ENCODE data around the gene DHX16. TPM values are rescaled to one million over a fixed set of nuclear protein-coding genes. Genes with fewer than 3 reads are reported as not detected.
A peak's percentile ranks its signal among the peaks of the same experiment; 100 is the strongest.
"Not testable (repeated sequence)": the region's sequence is repeated elsewhere in the genome, so short reads cannot be mapped to it uniquely, and the experiment has no call there.

DHX16 gene
- total RNA-seq, 2 experiments from 2014 or later = 15.9 to 16.1 TPM

DNA sequence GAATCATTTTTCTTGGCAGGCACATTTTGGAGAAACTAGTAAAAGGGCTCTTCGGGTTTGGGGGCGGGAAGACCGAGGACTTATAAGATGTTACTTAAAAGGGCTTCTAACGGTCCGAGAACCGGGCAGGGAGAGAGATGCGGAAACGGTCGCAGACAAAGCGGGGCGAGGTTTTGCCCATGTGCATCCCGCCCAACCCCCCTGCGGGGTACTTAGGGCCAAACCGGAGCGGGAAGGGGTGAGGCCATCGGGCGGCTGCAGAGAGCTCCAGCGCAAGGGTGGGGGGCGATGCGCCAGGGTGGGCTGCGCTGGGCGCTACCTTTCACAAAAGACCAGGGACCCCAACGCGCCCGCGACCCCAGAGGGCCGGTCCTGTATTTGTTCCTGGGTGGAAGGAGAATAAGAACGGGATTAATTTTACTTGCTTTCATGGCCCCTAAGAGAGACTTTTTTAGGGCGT, 48.0 kb upstream of the DHX16 start:
- Histone ChIP-seq H3K9me3 (ENCODE audit: control insufficient read depth in 1 of 2, insufficient read depth in 1 of 2, low read length in 2 of 2) (no peaks in the 10 kb centered on the region), H3K36me3 (ENCODE audit: insufficient read depth, low read length) (peaks cover 35% of the 10 kb centered on the region), H3K4me1 (ENCODE audit: insufficient read depth, low read length) (peaks cover 73% of the 10 kb centered on the region), H3K27ac (ENCODE audit: low read depth in 1 of 2, low read length in 2 of 2) (peak overlapping the region; percentile 82 to 85), H3K27me3 (ENCODE audit: control insufficient read depth in 1 of 2, insufficient read depth in 2 of 2, low read length in 2 of 2) (no peaks in the 10 kb centered on the region), H3K4me3 (ENCODE audit: low read length) (peak overlapping the region; percentile 73)
- peak overlapping the region; percentile 95 for H3K27ac Mint-ChIP-seq
- TF ChIP-seq, protein P1, sequence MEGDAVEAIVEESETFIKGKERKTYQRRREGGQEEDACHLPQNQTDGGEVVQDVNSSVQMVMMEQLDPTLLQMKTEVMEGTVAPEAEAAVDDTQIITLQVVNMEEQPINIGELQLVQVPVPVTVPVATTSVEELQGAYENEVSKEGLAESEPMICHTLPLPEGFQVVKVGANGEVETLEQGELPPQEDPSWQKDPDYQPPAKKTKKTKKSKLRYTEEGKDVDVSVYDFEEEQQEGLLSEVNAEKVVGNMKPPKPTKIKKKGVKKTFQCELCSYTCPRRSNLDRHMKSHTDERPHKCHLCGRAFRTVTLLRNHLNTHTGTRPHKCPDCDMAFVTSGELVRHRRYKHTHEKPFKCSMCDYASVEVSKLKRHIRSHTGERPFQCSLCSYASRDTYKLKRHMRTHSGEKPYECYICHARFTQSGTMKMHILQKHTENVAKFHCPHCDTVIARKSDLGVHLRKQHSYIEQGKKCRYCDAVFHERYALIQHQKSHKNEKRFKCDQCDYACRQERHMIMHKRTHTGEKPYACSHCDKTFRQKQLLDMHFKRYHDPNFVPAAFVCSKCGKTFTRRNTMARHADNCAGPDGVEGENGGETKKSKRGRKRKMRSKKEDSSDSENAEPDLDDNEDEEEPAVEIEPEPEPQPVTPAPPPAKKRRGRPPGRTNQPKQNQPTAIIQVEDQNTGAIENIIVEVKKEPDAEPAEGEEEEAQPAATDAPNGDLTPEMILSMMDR (IDR thresholded peaks at IDR 0.05) = no peak
- intact Hi-C loops (cut with DNase I, micrococcal nuclease) = loop anchor here (1.0 to 5.0 kb wide), 4 partner anchors 38 to 178 kb away; partner anchors contain the start of genes MRPS18B (in 2 of the 2), PPP1R10 (in 2 of the 2) and ABCF1 (in 1 of the 2)
- DNase-seq = peak; percentile 30 to 74 (median 48)
- peaks cover 74% of the 10 kb centered on the region for H3K4me1 Mint-ChIP-seq (ENCODE audit: low read depth)
- H3K27me3 Mint-ChIP-seq = no peaks in the 10 kb centered on the region
- no peaks in the 10 kb centered on the region for H3K9me3 Mint-ChIP-seq
- H3K4me3 Mint-ChIP-seq = peak overlapping the region; percentile 99
- H3K36me3 Mint-ChIP-seq (ENCODE audit: low read depth) = peaks cover 67% of the 10 kb centered on the region
- POLR2A ChIA-PET = interaction anchor here (0.7 to 11.0 kb wide), 16 partner anchors 10 to 507 kb away, joined by 3 to 381 read pairs (median 8); partner anchors contain the start of genes ABCF1, DHX16, GTF2H4 and MRPS18B
- no peak for ATAC-seq (ENCODE audit: poor library complexity)
- CTCF ChIA-PET = interaction anchor here (1.7 to 20.2 kb wide), 3 partner anchors 11 to 108 kb away, joined by 6 to 526 read pairs (median 70); partner anchors contain the start of gene DHX16

DNA sequence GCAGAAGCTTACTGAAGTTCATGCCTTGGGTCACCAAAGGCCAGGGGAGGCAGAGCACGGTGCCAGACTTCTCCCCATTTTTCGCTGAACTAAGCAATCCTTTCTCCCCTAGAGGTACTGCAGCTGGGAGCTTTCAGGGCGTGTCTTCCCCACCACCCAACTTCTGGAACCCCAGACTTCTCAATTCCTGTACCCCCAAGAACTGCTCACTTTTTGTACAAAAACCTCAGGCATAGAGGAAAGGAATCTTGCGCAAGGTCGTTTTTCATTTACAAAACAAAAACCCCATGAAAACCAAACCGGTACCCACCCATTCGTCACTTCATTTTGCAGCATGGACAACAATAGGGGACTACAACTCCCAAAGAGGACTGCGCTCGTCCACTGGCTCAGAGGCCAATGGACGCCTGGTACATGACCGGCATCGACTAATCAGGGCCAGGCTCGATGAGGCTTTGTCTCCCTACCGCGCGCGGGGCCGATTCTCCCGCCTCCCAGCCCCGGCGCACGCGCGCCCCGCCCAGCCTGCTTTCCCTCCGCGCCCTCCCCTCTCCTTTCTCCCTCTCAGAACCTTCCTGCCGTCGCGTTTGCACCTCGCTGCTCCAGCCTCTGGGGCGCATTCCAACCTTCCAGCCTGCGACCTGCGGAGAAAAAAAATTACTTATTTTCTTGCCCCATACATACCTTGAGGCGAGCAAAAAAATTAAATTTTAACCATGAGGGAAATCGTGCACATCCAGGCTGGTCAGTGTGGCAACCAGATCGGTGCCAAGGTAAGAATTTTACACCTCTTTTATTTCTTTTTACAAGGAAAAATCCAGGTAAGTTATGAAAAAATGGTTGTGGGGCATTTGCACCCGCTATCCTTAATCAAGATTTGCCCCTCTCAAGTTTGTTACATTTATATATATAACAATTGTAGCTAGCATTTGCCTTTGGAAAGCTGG, 47.3 kb upstream of the DHX16 start, which contains the start of gene TUBB:
Gene TUBB, plus strand, starts transcription at position 562 of the 947 bp plus-strand sequence. Its CDS starts 155 bp downstream, at position 717.
- CTCF ChIA-PET = interaction anchor here (1.7 to 20.2 kb wide), 3 partner anchors 12 to 107 kb away, joined by 6 to 526 read pairs (median 70); partner anchors contain the start of gene DHX16
- intact Hi-C loops (cut with DNase I, micrococcal nuclease) = loop anchor here (5.0 kb wide), 3 partner anchors 148 to 178 kb away; partner anchors contain the start of genes ABCF1 (in 1 of the 2), GNL1 (in 1 of the 2) and PRR3 (in 1 of the 2)
- POLR2A ChIA-PET = interaction anchor here (1.2 to 11.0 kb wide), 11 partner anchors 16 to 506 kb away, joined by 3 to 381 read pairs (median 17); partner anchors contain the start of genes ABCF1, DHX16, MRPS18B and PPP1R10
- Mint-ChIP-seq H3K4me3 (peak within 1 kb of the TSS; percentile 99), H3K27me3 (no peaks in the 10 kb centered on the region), H3K9me3 (no peaks in the 10 kb centered on the region), H3K36me3 (ENCODE audit: low read depth) (peaks cover 68% of the 10 kb centered on the region), H3K27ac (peak within 1 kb of the TSS; percentile 95), H3K4me1 (ENCODE audit: low read depth) (peaks cover 71% of the 10 kb centered on the region)
- Histone ChIP-seq H3K4me3 (ENCODE audit: low read length) (peak within 1 kb of the TSS; percentile 73), H3K4me1 (ENCODE audit: insufficient read depth, low read length) (peaks cover 67% of the 10 kb centered on the region), H3K9me3 (ENCODE audit: control insufficient read depth in 1 of 2, insufficient read depth in 1 of 2, low read length in 2 of 2) (no peaks in the 10 kb centered on the region), H3K27ac (ENCODE audit: low read depth in 1 of 2, low read length in 2 of 2) (peak within 1 kb of the TSS; percentile 82 to 85), H3K36me3 (ENCODE audit: insufficient read depth, low read length) (peaks cover 29% of the 10 kb centered on the region), H3K27me3 (ENCODE audit: control insufficient read depth in 1 of 2, insufficient read depth in 2 of 2, low read length in 2 of 2) (no peaks in the 10 kb centered on the region)
- ATAC-seq (ENCODE audit: poor library complexity) (peak; percentile 63), DNase-seq (peak; percentile 88 to 98 (median 94))
- TF ChIP-seq, protein P1 (IDR thresholded peaks at IDR 0.05) = no peak

DNA sequence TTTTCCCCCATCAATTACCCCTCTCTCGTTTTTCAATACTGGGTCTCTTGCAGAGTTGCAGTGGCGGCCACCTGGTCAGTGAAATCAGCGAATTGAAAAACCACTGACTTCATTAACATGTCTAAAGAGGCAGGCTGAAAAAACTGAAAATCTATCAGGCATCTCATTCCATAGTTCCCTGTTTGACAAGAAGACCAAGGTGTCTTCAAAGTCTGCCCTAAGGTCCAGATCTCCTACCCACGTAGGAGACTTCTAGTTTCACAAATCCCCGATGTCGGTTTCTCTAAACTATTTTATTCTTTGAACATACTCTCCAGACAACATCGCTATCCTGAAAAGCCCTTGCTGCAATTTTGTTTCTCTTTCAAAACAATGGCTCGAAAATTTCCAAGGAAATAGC, 46.5 kb upstream of the DHX16 start:
- Mint-ChIP-seq H3K9me3 (no peaks in the 10 kb centered on the region), H3K4me3 (peak overlapping the region; percentile 99), H3K4me1 (ENCODE audit: low read depth) (peaks cover 64% of the 10 kb centered on the region), H3K27me3 (no peaks in the 10 kb centered on the region), H3K36me3 (ENCODE audit: low read depth) (peaks cover 68% of the 10 kb centered on the region), H3K27ac (peak overlapping the region; percentile 95)
- Histone ChIP-seq H3K4me3 (ENCODE audit: low read length) (peak overlapping the region; percentile 73), H3K9me3 (ENCODE audit: control insufficient read depth in 1 of 2, insufficient read depth in 1 of 2, low read length in 2 of 2) (no peaks in the 10 kb centered on the region), H3K27ac (ENCODE audit: low read depth in 1 of 2, low read length in 2 of 2) (peak overlapping the region; percentile 53 to 82), H3K36me3 (ENCODE audit: insufficient read depth, low read length) (peaks cover 25% of the 10 kb centered on the region), H3K27me3 (ENCODE audit: control insufficient read depth in 1 of 2, insufficient read depth in 2 of 2, low read length in 2 of 2) (no peaks in the 10 kb centered on the region), H3K4me1 (ENCODE audit: insufficient read depth, low read length) (peaks cover 62% of the 10 kb centered on the region)
- ChIA-PET CTCF (interaction anchor here (6.6 to 20.2 kb wide), 2 partner anchors 12 to 41 kb away, joined by 70 to 526 read pairs; partner anchors contain the start of gene DHX16), POLR2A (interaction anchor here (1.2 to 11.0 kb wide), 4 partner anchors 28 to 105 kb away, joined by 3 to 381 read pairs (median 37); partner anchors contain the start of gene DHX16)
- DNase-seq (peak in 1 of 14 experiments; percentile 2), ATAC-seq (ENCODE audit: poor library complexity) (no peak)
- intact Hi-C loops (cut with DNase I, micrococcal nuclease) = loop anchor here in 1 of 2 experiments (5.0 kb wide), 1 partner anchor 162 kb away; the partner anchor contains the start of genes GNL1 and PRR3
- TF ChIP-seq, protein P1 (IDR thresholded peaks at IDR 0.05) = no peak

DNA sequence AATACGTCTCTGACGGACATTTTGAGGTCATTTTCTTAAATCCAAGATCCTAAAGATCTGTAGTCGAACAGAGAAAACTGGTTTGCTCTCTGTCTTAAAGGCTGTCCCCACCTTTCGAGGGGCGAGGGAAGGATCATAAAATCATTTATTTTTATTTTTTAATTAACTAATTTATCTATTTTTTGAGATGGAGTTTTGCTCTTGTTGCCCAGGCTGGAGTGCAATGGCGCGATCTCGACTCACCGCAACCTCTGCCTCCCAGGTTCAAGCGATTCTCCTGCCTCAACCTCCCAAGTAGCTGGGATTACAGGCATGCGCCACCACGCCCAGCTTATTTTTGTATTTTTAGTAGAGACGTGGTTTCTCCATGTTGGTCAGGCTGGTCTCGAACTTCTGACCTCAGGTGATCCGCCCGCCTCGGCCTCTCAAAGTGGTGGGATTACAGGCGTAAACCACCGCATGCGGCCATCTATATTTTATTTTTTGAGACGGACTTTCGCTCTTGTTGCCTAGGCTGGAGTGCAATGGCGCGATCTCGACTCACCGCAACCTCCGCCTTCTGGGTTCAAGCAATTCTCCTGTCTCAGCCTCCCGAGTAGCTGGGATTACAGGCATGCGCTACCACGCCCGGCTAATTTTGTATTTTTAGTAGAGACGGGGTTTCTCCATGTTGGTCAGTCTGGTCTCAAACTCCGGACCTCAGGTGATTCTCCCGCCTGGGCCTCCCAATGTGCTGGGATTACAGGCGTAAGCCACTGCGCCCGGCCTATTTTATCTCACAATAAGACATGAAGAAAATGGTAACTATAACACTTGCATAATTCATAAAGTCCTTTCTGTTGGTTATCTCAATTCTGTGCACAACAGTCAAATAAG, 45.3 kb upstream of the DHX16 start:
- not testable (repeated sequence) for H3K27me3 ChIP-seq (ENCODE audit: control insufficient read depth in 1 of 2, insufficient read depth in 2 of 2, low read length in 2 of 2); H3K9me3 ChIP-seq (ENCODE audit: control insufficient read depth in 1 of 2, insufficient read depth in 1 of 2, low read length in 2 of 2); H3K27me3 Mint-ChIP-seq; ATAC-seq (ENCODE audit: poor library complexity); H3K9me3 Mint-ChIP-seq
- intact Hi-C loops (cut with DNase I, micrococcal nuclease) = loop anchor here (1.0 to 5.0 kb wide), 3 partner anchors 31 to 229 kb away; partner anchors contain the start of genes GNL1 (in 1 of the 2), HLA-E (in 1 of the 2) and PRR3 (in 1 of the 2)
- Mint-ChIP-seq H3K36me3 (ENCODE audit: low read depth) (peaks cover 68% of the 10 kb centered on the region), H3K4me3 (peak overlapping the region; percentile 95), H3K27ac (peak overlapping the region; percentile 96), H3K4me1 (ENCODE audit: low read depth) (peaks cover 53% of the 10 kb centered on the region)
- CTCF ChIA-PET = interaction anchor here (0.9 to 20.2 kb wide), 7 partner anchors 9 to 175 kb away, joined by 3 to 526 read pairs (median 4); partner anchors contain the start of genes DHX16 and MRPS18B
- Histone ChIP-seq H3K27ac (ENCODE audit: low read depth in 1 of 2, low read length in 2 of 2) (peak overlapping the region in 1 of 2 donors; percentile 71), H3K4me3 (ENCODE audit: low read length) (peak overlapping the region; percentile 81), H3K4me1 (ENCODE audit: insufficient read depth, low read length) (peaks cover 50% of the 10 kb centered on the region), H3K36me3 (ENCODE audit: insufficient read depth, low read length) (peaks cover 22% of the 10 kb centered on the region)
- POLR2A ChIA-PET = interaction anchor here (0.7 to 11.0 kb wide), 17 partner anchors 9 to 505 kb away, joined by 3 to 381 read pairs (median 8); partner anchors contain the start of genes ABCF1, DHX16, GNL1 and MRPS18B
- DNase-seq = peak in 1 of 14 experiments; percentile 2
